Measurements from ENCODE around the gene BNIP3.

DNA sequence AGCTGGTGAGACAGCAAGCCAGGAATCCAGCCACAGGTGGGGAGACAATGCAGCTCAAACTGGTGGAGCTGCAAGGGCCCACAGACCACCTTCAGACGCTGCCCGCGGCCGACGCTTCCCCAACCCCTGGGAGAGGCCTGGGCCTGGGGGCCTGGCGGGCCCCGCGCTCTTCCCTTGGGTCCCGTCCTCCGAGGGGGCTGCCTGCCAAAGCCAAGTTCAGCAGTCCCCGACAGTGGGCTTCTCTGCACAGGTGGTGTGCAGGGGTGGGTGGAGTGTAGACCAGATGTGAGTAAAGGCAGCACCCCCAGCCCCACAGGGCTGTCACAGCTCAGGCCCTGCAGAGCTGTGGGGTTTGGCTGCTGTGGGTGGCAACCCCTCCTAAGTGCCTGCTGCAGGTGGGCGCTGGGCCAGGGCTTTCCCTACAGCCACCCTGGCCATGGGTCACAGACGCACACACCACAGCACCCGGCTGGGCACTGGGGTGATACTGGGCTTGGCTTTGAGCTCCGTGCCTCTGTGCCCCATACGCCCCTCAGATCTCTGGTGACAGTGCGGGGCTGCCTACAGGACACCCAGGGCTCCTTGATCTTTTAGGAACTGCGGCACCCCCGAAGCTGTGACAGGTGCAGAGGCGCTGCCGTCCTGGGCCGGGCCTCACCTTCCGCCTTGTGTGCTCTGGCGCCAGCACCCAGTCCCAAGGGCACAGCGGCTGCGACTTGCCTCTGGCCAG is 20.5 kb downstream of the BNIP3 start:
- TF ChIP-seq, protein P1, sequence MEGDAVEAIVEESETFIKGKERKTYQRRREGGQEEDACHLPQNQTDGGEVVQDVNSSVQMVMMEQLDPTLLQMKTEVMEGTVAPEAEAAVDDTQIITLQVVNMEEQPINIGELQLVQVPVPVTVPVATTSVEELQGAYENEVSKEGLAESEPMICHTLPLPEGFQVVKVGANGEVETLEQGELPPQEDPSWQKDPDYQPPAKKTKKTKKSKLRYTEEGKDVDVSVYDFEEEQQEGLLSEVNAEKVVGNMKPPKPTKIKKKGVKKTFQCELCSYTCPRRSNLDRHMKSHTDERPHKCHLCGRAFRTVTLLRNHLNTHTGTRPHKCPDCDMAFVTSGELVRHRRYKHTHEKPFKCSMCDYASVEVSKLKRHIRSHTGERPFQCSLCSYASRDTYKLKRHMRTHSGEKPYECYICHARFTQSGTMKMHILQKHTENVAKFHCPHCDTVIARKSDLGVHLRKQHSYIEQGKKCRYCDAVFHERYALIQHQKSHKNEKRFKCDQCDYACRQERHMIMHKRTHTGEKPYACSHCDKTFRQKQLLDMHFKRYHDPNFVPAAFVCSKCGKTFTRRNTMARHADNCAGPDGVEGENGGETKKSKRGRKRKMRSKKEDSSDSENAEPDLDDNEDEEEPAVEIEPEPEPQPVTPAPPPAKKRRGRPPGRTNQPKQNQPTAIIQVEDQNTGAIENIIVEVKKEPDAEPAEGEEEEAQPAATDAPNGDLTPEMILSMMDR (IDR thresholded peaks at IDR 0.05; ENCODE audit: poor library complexity): no peak
- TF ChIP-seq EZH2 (IDR thresholded peaks at IDR 0.05; ENCODE audit: borderline replicate concordance): no peak
- TF ChIP-seq EZH2phosphoT487 (IDR thresholded peaks at IDR 0.05; ENCODE audit: low read depth, severe bottlenecking, unreplicated experiment): no peak

Measured in hepatocyte (in vitro differentiated cells).